Measurements from ENCODE around the gene ZNF329.

DNA sequence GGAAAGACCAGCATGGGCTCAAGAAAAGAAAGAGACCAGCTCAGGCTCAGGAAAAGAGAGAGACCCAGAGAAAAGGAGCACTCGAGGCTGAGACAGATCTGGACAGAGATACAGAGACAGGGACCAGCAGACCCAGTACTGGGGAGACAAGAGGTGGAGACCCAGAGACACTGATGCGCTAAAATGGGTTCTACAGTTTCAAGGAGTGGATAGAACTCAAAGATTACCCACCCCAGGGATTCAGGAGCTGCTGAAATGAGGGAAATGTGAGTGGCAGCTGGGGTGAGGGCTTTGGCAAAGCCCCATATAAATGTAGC is 51.9 kb downstream of the ZNF329 start:
- TF ChIP-seq, protein P1, sequence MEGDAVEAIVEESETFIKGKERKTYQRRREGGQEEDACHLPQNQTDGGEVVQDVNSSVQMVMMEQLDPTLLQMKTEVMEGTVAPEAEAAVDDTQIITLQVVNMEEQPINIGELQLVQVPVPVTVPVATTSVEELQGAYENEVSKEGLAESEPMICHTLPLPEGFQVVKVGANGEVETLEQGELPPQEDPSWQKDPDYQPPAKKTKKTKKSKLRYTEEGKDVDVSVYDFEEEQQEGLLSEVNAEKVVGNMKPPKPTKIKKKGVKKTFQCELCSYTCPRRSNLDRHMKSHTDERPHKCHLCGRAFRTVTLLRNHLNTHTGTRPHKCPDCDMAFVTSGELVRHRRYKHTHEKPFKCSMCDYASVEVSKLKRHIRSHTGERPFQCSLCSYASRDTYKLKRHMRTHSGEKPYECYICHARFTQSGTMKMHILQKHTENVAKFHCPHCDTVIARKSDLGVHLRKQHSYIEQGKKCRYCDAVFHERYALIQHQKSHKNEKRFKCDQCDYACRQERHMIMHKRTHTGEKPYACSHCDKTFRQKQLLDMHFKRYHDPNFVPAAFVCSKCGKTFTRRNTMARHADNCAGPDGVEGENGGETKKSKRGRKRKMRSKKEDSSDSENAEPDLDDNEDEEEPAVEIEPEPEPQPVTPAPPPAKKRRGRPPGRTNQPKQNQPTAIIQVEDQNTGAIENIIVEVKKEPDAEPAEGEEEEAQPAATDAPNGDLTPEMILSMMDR (conservative IDR thresholded peaks at IDR 0.05; ENCODE audit: low read depth, low read length), result no peak
- TF ChIP-seq EZH2 (IDR thresholded peaks at IDR 0.05; ENCODE audit: low read length, unreplicated experiment) (no peak), EZH2phosphoT487 (IDR thresholded peaks at IDR 0.05; ENCODE audit: borderline replicate concordance, low read length) (no peak)

All from PC-3 (cell line).